ENCODE measurements around the gene PPP1R37. TPM values are rescaled to one million over a fixed set of nuclear protein-coding genes. Genes with fewer than 3 reads are reported as not detected.

PPP1R37 gene
- total RNA-seq, 4 donors from 2014 or later, result 37.4 to 55.2 (median 52.1) TPM

GRCh38 chr19:45086480-45086879, 6.5 kb upstream of the PPP1R37 start:
- no peak overlapping the region for H3K4me3 ChIP-seq (ENCODE audit: low read depth, poor library complexity, severe bottlenecking)
- no peak for DNase-seq (ENCODE audit: low spot score in 2 of 2)
- intact Hi-C loops (cut with DNase I; ENCODE audit: low total_unique reads), result no loop called here
- no peak for TF ChIP-seq POLR2A (IDR thresholded peaks at IDR 0.05)
- no peak for TF ChIP-seq CTCF (IDR thresholded peaks at IDR 0.05)
- WGBS, 2 donors, result 91 to 93% methylated on average over 4 of the region's 4 CpGs

DNA sequence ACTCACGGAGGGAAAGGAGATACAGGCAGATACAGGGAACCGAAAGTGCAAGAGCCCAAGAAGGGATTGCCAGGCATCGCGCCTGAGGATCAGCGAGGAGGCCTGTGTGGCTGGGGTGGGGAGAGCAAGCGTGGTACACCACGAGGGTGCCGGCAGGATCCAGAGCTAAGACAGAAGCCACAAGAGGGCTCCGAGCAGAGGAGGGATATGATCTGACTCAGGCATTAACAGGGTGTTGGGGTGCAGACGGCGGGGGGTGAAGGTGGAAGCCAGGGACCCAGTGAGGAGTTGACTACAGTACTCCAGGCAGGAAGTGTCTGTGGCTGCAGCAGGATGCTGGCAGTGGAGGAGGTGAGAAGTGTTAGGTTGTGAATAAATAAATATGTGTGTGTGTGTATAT, 5.4 kb upstream of the PPP1R37 start:
- TF ChIP-seq POLR2A (IDR thresholded peaks at IDR 0.05) (no peak), CTCF (IDR thresholded peaks at IDR 0.05) (no peak)
- intact Hi-C loops (cut with DNase I; ENCODE audit: low total_unique reads), result no loop called here
- no peak overlapping the region for H3K4me3 ChIP-seq (ENCODE audit: low read depth, poor library complexity, severe bottlenecking)
- no peak for DNase-seq (ENCODE audit: low spot score in 2 of 2)
- WGBS, 2 donors, result 75 to 82% methylated on average over 11 of the region's 11 CpGs

GRCh38 chr19:45090034-45090433, 2.9 kb upstream of the PPP1R37 start:
- no peak for DNase-seq (ENCODE audit: low spot score in 2 of 2)
- H3K4me3 ChIP-seq (ENCODE audit: low read depth, poor library complexity, severe bottlenecking), result no peak overlapping the region
- TF ChIP-seq POLR2A (IDR thresholded peaks at IDR 0.05) (no peak), CTCF (IDR thresholded peaks at IDR 0.05) (no peak)
- intact Hi-C loops (cut with DNase I; ENCODE audit: low total_unique reads), result no loop called here
- 86 to 95% methylated on average over 17 of the region's 17 CpGs for WGBS, 2 donors

DNA sequence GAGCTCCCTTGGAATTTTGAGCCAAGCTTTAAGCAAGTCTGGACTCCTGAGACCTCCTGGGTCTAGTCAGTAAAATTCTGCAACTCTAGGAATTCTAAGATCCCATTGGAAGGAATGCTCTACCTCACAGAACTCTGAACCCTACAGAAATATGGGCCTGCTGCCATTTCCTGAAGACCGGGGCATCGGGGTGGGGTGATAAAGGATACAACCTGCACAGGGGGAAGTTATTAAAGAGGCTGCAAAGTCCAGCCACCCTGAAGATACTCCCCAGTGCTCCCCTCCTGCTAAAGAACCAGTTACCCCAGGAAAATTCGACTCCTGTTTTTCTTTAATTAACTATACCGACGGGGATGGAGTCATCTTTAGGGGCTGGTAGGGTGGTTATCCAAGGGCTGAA, 2.4 kb upstream of the PPP1R37 start:
- WGBS, 2 donors, result 60% methylated on average over 5 of the region's 5 CpGs
- H3K4me3 ChIP-seq (ENCODE audit: low read depth, poor library complexity, severe bottlenecking), result no peak overlapping the region

DNA sequence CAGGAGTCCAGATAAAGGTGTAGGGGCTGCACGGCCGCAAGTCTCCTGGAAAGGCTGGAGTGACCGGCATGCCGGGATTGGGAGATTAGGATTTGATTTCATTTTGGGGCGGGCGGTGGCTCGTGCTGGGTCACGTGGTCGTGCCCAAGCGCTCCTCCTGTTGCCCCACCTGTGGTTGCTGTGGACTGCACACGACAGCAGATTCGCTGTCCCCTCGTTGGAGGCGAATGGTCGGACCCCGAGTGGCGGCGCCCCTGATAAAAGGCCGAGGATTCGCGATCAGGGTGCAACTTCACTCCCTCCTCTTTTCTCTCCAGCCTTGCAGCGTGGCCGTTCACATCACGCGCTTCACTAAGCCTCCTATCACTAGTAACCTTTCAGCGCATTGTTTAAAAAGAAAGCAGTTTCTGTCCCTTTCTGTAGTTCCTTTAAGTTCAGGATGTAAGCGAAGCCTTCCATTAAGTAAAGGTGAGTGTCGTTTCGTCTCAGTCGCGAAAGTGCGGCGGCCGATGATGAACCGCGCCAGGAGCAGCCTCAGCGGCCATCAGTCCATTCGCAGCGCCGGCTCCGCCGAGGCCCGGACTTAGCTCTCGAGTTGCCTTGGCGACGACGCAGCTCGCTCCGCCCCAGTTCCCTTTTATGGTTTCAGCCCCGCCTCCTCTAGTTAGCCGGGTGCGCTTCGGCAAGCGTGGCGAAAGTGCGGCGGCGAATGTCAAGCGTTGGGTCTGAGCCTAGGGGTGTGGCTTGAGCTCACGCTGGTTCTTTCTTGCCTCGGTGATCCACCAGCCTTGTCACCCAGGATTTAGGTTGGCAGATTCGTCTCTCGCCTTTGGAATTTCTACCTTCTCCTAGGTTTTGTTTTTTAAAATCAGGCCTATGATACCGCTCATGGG, 1.7 kb upstream of the PPP1R37 start:
- H3K4me3 ChIP-seq (ENCODE audit: low read depth, poor library complexity, severe bottlenecking), result peak overlapping the region; percentile 23
- 15 to 17% methylated on average over 62 to 64 of the region's 64 CpGs for WGBS, 2 donors
- DNase-seq (ENCODE audit: low spot score in 2 of 2), result peak; percentile 97 to 99
- TF ChIP-seq CTCF (IDR thresholded peaks at IDR 0.05) (no peak), POLR2A (IDR thresholded peaks at IDR 0.05) (no peak)
- intact Hi-C loops (cut with DNase I; ENCODE audit: low total_unique reads), result no loop called here

More for the DNA sequence above, 2.4 kb upstream of the PPP1R37 start:
- no peak for TF ChIP-seq CTCF (IDR thresholded peaks at IDR 0.05)
- TF ChIP-seq POLR2A (IDR thresholded peaks at IDR 0.05), result no peak
- DNase-seq (ENCODE audit: low spot score in 2 of 2), result no peak
- intact Hi-C loops (cut with DNase I; ENCODE audit: low total_unique reads), result no loop called here

Measured in lower leg skin (tissue), 4 donors.